Measurements from ENCODE around the gene TEDC2. TPM values are rescaled to one million over a fixed set of nuclear protein-coding genes. Genes with fewer than 3 reads are reported as not detected.
"Not testable (repeated sequence)": the region's sequence is repeated elsewhere in the genome, so short reads cannot be mapped to it uniquely, and the experiment has no call there.

TEDC2 gene
- total and polyA plus RNA-seq, 12 donors = 0.29 to 2.3 (median 0.95) TPM

DNA sequence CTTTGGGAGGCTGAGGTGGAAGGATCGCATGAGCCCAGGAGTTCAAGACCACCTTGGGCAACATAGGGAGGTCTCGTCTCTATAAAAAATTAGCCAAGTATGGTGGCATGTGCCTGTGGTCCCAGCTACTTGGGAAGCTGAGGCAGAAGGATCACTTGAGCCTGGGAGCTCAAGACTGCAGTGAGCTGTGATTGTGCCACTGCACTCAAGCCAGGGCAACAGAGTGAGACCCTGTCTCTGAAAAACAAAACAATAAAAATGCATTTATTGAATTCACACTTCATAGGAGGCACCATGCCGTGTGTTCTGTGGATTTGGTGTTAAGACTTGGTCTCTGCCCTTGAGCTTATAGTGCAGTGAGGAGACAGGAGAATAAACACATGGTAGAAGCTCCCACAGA lies 17.4 kb downstream of the TEDC2 start:
- DNase-seq = no peak

GRCh38 chr16:2478279-2478678 lies 18.4 kb downstream of the TEDC2 start:
- peaks cover 0 to 4% (median 3%) of the 10 kb centered on the region in 7 donors for H3K27me3 ChIP-seq
- intact Hi-C loops (cut with DNase I) = no loop called here
- H3K27ac ChIP-seq = no peak overlapping the region
- H3K4me3 ChIP-seq = no peak overlapping the region
- WGBS, 2 donors = 83 to 87% methylated on average over 8 of the region's 8 CpGs
- TF ChIP-seq, protein P1, sequence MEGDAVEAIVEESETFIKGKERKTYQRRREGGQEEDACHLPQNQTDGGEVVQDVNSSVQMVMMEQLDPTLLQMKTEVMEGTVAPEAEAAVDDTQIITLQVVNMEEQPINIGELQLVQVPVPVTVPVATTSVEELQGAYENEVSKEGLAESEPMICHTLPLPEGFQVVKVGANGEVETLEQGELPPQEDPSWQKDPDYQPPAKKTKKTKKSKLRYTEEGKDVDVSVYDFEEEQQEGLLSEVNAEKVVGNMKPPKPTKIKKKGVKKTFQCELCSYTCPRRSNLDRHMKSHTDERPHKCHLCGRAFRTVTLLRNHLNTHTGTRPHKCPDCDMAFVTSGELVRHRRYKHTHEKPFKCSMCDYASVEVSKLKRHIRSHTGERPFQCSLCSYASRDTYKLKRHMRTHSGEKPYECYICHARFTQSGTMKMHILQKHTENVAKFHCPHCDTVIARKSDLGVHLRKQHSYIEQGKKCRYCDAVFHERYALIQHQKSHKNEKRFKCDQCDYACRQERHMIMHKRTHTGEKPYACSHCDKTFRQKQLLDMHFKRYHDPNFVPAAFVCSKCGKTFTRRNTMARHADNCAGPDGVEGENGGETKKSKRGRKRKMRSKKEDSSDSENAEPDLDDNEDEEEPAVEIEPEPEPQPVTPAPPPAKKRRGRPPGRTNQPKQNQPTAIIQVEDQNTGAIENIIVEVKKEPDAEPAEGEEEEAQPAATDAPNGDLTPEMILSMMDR (IDR thresholded peaks at IDR 0.05) = no peak
- DNase-seq (no peak), ATAC-seq (no peak)
- H3K9me3 ChIP-seq = no peaks in the 10 kb centered on the region
- H3K36me3 ChIP-seq = peaks cover 0 to 4% (median 0%) of the 10 kb centered on the region in 9 donors
- peaks cover 11 to 34% (median 30%) of the 10 kb centered on the region in 9 donors for H3K4me1 ChIP-seq

More for the DNA sequence above, 17.4 kb downstream of the TEDC2 start:
- ATAC-seq = no peak
- Histone ChIP-seq H3K4me1 (peaks cover 8 to 29% (median 25%) of the 10 kb centered on the region in 9 donors), H3K36me3 (peaks cover 0 to 4% (median 0%) of the 10 kb centered on the region in 9 donors), H3K27ac (no peak overlapping the region), H3K27me3 (peaks cover 5 to 13% (median 13%) of the 10 kb centered on the region in 7 donors), H3K4me3 (no peak overlapping the region), H3K9me3 (no peaks in the 10 kb centered on the region)
- TF ChIP-seq, protein P1 (IDR thresholded peaks at IDR 0.05) = no peak
- 97 to 99% methylated on average over 3 of the region's 3 CpGs for WGBS, 2 donors
- intact Hi-C loops (cut with DNase I) = no loop called here

DNA sequence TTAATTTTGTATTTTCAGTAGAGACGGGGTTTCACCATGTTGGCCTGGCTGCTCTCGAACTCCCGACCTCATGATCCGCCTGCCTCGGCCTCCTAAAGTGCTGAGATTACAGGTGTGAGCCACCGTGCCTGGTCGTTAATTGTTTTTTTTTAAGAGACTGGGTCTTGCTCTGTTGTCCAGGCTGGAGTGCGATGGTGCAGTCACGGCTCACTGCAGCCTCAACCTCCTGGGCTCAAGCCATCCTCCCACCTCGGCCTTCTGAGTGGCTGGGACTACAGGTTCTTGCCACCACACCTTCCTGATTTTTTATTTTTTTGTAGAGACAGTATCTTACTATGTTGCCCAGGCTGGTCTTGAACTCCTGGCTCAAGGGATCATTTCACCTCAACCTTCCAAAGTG lies 20.1 kb downstream of the TEDC2 start:
- not testable (repeated sequence) for H3K4me3 ChIP-seq, DNase-seq, H3K27me3 ChIP-seq, H3K36me3 ChIP-seq, H3K9me3 ChIP-seq, ATAC-seq, H3K27ac ChIP-seq
- H3K4me1 ChIP-seq = peaks cover 8 to 31% (median 18%) of the 10 kb centered on the region in 9 donors
- 96 to 97% methylated on average over 10 of the region's 10 CpGs for WGBS, 2 donors
- intact Hi-C loops (cut with DNase I) = loop anchor here in 1 of 10 donors (10.0 kb wide), 1 partner anchor 45 kb away; no protein-coding TSS in a partner anchor

- Histone ChIP-seq H3K4me3 (no peak overlapping the region), H3K27ac (no peak overlapping the region), H3K4me1 (peaks cover 2 to 31% (median 18%) of the 10 kb centered on the region in 9 donors), H3K27me3 (no peaks in the 10 kb centered on the region), H3K36me3 (peaks cover 0 to 4% (median 0%) of the 10 kb centered on the region in 9 donors), H3K9me3 (no peaks in the 10 kb centered on the region)
- intact Hi-C loops (cut with DNase I) = loop anchor here in 1 of 10 donors (10.0 kb wide), 1 partner anchor 46 kb away; no protein-coding TSS in a partner anchor
- DNase-seq (no peak), ATAC-seq (no peak)
- TF ChIP-seq, protein P1 (IDR thresholded peaks at IDR 0.05) = no peak
- 89 to 92% methylated on average over 12 of the region's 12 CpGs for WGBS, 2 donors
Observed at GRCh38 chr16:2480948-2481347, 21.0 kb downstream of the TEDC2 start.

DNA sequence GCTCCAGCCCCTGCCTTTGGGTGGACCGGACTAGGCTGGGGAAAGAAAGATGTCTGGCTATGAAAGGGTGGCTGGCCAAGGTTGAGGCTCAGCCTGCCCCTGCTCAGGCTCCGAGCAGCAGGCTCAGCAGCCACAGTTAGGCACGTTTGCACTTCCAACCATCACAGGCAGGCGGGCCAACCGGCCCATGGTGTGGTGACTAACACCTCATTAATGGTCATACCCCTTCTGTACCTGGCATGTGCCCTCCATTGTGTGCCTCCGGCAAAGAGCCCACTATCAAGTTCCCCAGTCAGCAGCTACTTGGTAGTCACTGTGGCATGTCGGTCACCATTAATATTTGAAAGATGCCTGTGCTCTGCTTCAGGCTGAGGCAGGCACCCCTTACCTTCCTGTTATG lies 21.8 kb downstream of the TEDC2 start:
- H3K4me3 ChIP-seq = no peak overlapping the region
- DNase-seq (no peak), ATAC-seq (no peak)
- H3K4me1 ChIP-seq = peaks cover 4 to 34% (median 23%) of the 10 kb centered on the region in 9 donors
- intact Hi-C loops (cut with DNase I) = loop anchor here in 1 of 10 donors (10.0 kb wide), 1 partner anchor 47 kb away; no protein-coding TSS in a partner anchor
- 74 to 81% methylated on average over 7 of the region's 7 CpGs for WGBS, 2 donors
- peaks cover 0 to 4% (median 0%) of the 10 kb centered on the region in 9 donors for H3K36me3 ChIP-seq
- H3K9me3 ChIP-seq = no peaks in the 10 kb centered on the region
- no peaks in the 10 kb centered on the region for H3K27me3 ChIP-seq
- H3K27ac ChIP-seq = no peak overlapping the region
- TF ChIP-seq, protein P1 (IDR thresholded peaks at IDR 0.05) = no peak

All from heart right ventricle (tissue), 16 donors.